ENCODE results near the gene GNG5.

Gene GNG5

DNA sequence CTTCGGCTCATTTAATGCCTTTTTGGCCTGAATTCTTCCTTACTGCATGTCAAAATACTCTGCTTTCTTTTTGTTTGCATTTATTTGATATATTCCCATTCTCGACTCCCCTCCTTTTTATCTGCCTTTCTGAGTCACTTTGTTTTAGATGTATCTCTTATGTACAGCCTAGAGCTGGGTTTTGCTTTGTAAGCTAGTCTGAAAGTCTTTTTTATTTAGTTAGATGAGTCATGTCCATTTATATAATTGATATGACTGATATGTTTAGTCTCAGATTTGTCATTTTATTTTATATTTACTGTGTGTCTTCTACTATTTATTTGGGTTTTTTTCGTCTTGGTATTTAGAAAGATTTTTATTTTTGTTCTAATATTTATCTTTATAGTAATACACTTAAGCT lies 33.6 kb upstream of the GNG5 start:
- Histone ChIP-seq H3K9ac (ENCODE audit: low read length) (no peak overlapping the region), H3K27ac (ENCODE audit: low read length, poor library complexity, severe bottlenecking) (no peak overlapping the region), H4K8ac (ENCODE audit: low read length) (no peak overlapping the region), H3K4me2 (ENCODE audit: low read length, poor library complexity, severe bottlenecking) (no peak overlapping the region), H3K23ac (ENCODE audit: low read length in 2 of 2) (no peak overlapping the region), H3K4ac (ENCODE audit: low read depth in 1 of 2, low read length in 2 of 2) (no peak overlapping the region), H3K9me3 (ENCODE audit: control insufficient read depth, low read length) (no peaks in the 10 kb centered on the region), H2BK15ac (ENCODE audit: low read depth, poor library complexity, severe bottlenecking) (no peak overlapping the region), H2BK5ac (ENCODE audit: low read depth, low read length, poor library complexity, severe bottlenecking) (no peak overlapping the region), H3K14ac (ENCODE audit: low read length in 2 of 2) (no peak overlapping the region), H4K91ac (ENCODE audit: low read length) (no peak overlapping the region), H3K4me3 (ENCODE audit: insufficient read depth in 1 of 2, low read depth in 1 of 2, low read length in 2 of 2) (no peak overlapping the region), H2AFZ (ENCODE audit: low read depth, low read length) (no peak overlapping the region), H2AK5ac (ENCODE audit: low read length, severe bottlenecking) (no peak overlapping the region), H3K4me1 (ENCODE audit: control insufficient read depth, insufficient read depth, low read depth, low read length) (no peaks in the 10 kb centered on the region), H3K79me1 (replicated peaks; ENCODE audit: low read length, poor library complexity, severe bottlenecking) (no peaks in the 10 kb centered on the region), H3K36me3 (ENCODE audit: control insufficient read depth in 1 of 2, insufficient read depth in 2 of 2, low read depth in 1 of 2, low read length in 2 of 2) (peaks cover 0 to 53% of the 10 kb centered on the region in 2 experiments), H3K27me3 (ENCODE audit: control insufficient read depth in 1 of 2, insufficient read depth in 1 of 2, low read length in 2 of 2) (no peaks in the 10 kb centered on the region), H3K18ac (ENCODE audit: low read depth in 1 of 2, low read length in 2 of 2) (no peak overlapping the region), H2BK12ac (ENCODE audit: low read length in 2 of 2) (no peak overlapping the region), H2BK120ac (ENCODE audit: low read depth, low read length) (no peak overlapping the region)
- 100% methylated on average over 1 of the region's 3 CpGs for WGBS
- peak; percentile 7 for DNase-seq

DNA sequence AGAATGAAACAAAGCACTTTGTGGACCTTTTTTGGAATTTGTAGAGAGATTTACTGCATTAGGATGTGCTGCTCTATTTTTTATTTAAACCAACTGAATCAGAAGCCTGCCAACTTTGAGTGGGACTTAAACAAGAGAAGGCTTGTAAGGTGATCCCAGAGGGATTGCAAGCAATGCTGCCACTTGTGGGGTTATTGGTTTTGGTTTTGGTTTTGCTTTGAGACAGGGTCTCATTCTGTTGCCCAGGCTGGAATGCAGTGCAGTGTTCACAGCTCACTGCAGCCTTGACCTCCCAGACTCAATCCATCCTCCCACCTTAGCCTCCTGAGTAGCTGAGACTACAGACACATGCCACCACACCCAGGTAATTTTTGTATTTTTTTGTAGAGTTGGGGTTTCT lies 32.2 kb upstream of the GNG5 start:
- H3K36me3 ChIP-seq (ENCODE audit: control insufficient read depth in 1 of 2, insufficient read depth in 2 of 2, low read depth in 1 of 2, low read length in 2 of 2), result peaks cover 0 to 47% of the 10 kb centered on the region in 2 experiments

GRCh38 chr1:84525779-84526178 lies 19.4 kb upstream of the GNG5 start:
- WGBS, result 100% methylated on average over 1 of the region's 1 CpG
- Histone ChIP-seq H4K91ac (ENCODE audit: low read length) (no peak overlapping the region), H3K79me1 (replicated peaks; ENCODE audit: low read length, poor library complexity, severe bottlenecking) (no peaks in the 10 kb centered on the region), H3K23ac (ENCODE audit: low read length in 2 of 2) (no peak overlapping the region), H3K18ac (ENCODE audit: low read depth in 1 of 2, low read length in 2 of 2) (no peak overlapping the region), H3K27me3 (ENCODE audit: control insufficient read depth in 1 of 2, insufficient read depth in 1 of 2, low read length in 2 of 2) (no peaks in the 10 kb centered on the region), H2BK12ac (ENCODE audit: low read length in 2 of 2) (no peak overlapping the region), H3K4me1 (ENCODE audit: control insufficient read depth, insufficient read depth, low read depth, low read length) (no peaks in the 10 kb centered on the region), H2BK120ac (ENCODE audit: low read depth, low read length) (no peak overlapping the region), H2AK5ac (ENCODE audit: low read length, severe bottlenecking) (no peak overlapping the region), H3K4me3 (ENCODE audit: insufficient read depth in 1 of 2, low read depth in 1 of 2, low read length in 2 of 2) (no peak overlapping the region), H3K4me2 (ENCODE audit: low read length, poor library complexity, severe bottlenecking) (no peak overlapping the region), H3K14ac (ENCODE audit: low read length in 2 of 2) (no peak overlapping the region), H3K9me3 (ENCODE audit: control insufficient read depth, low read length) (no peaks in the 10 kb centered on the region), H3K27ac (ENCODE audit: low read length, poor library complexity, severe bottlenecking) (no peak overlapping the region), H4K8ac (ENCODE audit: low read length) (no peak overlapping the region), H2BK15ac (ENCODE audit: low read depth, poor library complexity, severe bottlenecking) (no peak overlapping the region), H3K36me3 (ENCODE audit: control insufficient read depth in 1 of 2, insufficient read depth in 2 of 2, low read depth in 1 of 2, low read length in 2 of 2) (peaks cover 0 to 9% of the 10 kb centered on the region in 2 experiments), H3K4ac (ENCODE audit: low read depth in 1 of 2, low read length in 2 of 2) (no peak overlapping the region), H2AFZ (ENCODE audit: low read depth, low read length) (no peak overlapping the region), H2BK5ac (ENCODE audit: low read depth, low read length, poor library complexity, severe bottlenecking) (no peak overlapping the region), H3K9ac (ENCODE audit: low read length) (no peak overlapping the region)
- DNase-seq, result no peak

More for the DNA sequence above, 32.2 kb upstream of the GNG5 start:
- H3K4me1 ChIP-seq (ENCODE audit: control insufficient read depth, insufficient read depth, low read depth, low read length), result no peaks in the 10 kb centered on the region
- H3K4ac ChIP-seq (ENCODE audit: low read depth in 1 of 2, low read length in 2 of 2), result no peak overlapping the region
- no peak overlapping the region for H2BK12ac ChIP-seq (ENCODE audit: low read length in 2 of 2)
- H3K27me3 ChIP-seq (ENCODE audit: control insufficient read depth in 1 of 2, insufficient read depth in 1 of 2, low read length in 2 of 2), result no peaks in the 10 kb centered on the region
- no peak for DNase-seq
- no peak overlapping the region for H3K18ac ChIP-seq (ENCODE audit: low read depth in 1 of 2, low read length in 2 of 2)
- no peaks in the 10 kb centered on the region for H3K79me1 ChIP-seq (replicated peaks; ENCODE audit: low read length, poor library complexity, severe bottlenecking)
- no peak overlapping the region for H3K9ac ChIP-seq (ENCODE audit: low read length)
- no peak overlapping the region for H2BK15ac ChIP-seq (ENCODE audit: low read depth, poor library complexity, severe bottlenecking)
- no peak overlapping the region for H3K4me3 ChIP-seq (ENCODE audit: insufficient read depth in 1 of 2, low read depth in 1 of 2, low read length in 2 of 2)
- H3K23ac ChIP-seq (ENCODE audit: low read length in 2 of 2), result no peak overlapping the region
- H2BK120ac ChIP-seq (ENCODE audit: low read depth, low read length), result no peak overlapping the region
- H4K8ac ChIP-seq (ENCODE audit: low read length), result no peak overlapping the region
- H4K91ac ChIP-seq (ENCODE audit: low read length), result no peak overlapping the region
- no peak overlapping the region for H3K4me2 ChIP-seq (ENCODE audit: low read length, poor library complexity, severe bottlenecking)
- no peaks in the 10 kb centered on the region for H3K9me3 ChIP-seq (ENCODE audit: control insufficient read depth, low read length)
- H2AK5ac ChIP-seq (ENCODE audit: low read length, severe bottlenecking), result no peak overlapping the region
- H3K14ac ChIP-seq (ENCODE audit: low read length in 2 of 2), result no peak overlapping the region
- H2BK5ac ChIP-seq (ENCODE audit: low read depth, low read length, poor library complexity, severe bottlenecking), result no peak overlapping the region
- H3K27ac ChIP-seq (ENCODE audit: low read length, poor library complexity, severe bottlenecking), result no peak overlapping the region
- H2AFZ ChIP-seq (ENCODE audit: low read depth, low read length), result no peak overlapping the region

GRCh38 chr1:84524590-84524989 lies 18.2 kb upstream of the GNG5 start:
- Histone ChIP-seq H2AFZ (ENCODE audit: low read depth, low read length) (no peak overlapping the region), H3K4me2 (ENCODE audit: low read length, poor library complexity, severe bottlenecking) (no peak overlapping the region), H3K14ac (ENCODE audit: low read length in 2 of 2) (no peak overlapping the region), H4K91ac (ENCODE audit: low read length) (no peak overlapping the region), H3K4me3 (ENCODE audit: insufficient read depth in 1 of 2, low read depth in 1 of 2, low read length in 2 of 2) (no peak overlapping the region), H3K79me1 (replicated peaks; ENCODE audit: low read length, poor library complexity, severe bottlenecking) (no peaks in the 10 kb centered on the region), H3K18ac (ENCODE audit: low read depth in 1 of 2, low read length in 2 of 2) (no peak overlapping the region), H2BK120ac (ENCODE audit: low read depth, low read length) (no peak overlapping the region), H4K8ac (ENCODE audit: low read length) (no peak overlapping the region), H2AK5ac (ENCODE audit: low read length, severe bottlenecking) (no peak overlapping the region), H3K4ac (ENCODE audit: low read depth in 1 of 2, low read length in 2 of 2) (no peak overlapping the region), H2BK15ac (ENCODE audit: low read depth, poor library complexity, severe bottlenecking) (no peak overlapping the region), H3K23ac (ENCODE audit: low read length in 2 of 2) (no peak overlapping the region), H3K4me1 (ENCODE audit: control insufficient read depth, insufficient read depth, low read depth, low read length) (no peaks in the 10 kb centered on the region), H2BK5ac (ENCODE audit: low read depth, low read length, poor library complexity, severe bottlenecking) (no peak overlapping the region), H2BK12ac (ENCODE audit: low read length in 2 of 2) (no peak overlapping the region), H3K36me3 (ENCODE audit: control insufficient read depth in 1 of 2, insufficient read depth in 2 of 2, low read depth in 1 of 2, low read length in 2 of 2) (peaks cover 0 to 9% of the 10 kb centered on the region in 2 experiments), H3K27ac (ENCODE audit: low read length, poor library complexity, severe bottlenecking) (no peak overlapping the region), H3K9me3 (ENCODE audit: control insufficient read depth, low read length) (no peaks in the 10 kb centered on the region), H3K9ac (ENCODE audit: low read length) (no peak overlapping the region), H3K27me3 (ENCODE audit: control insufficient read depth in 1 of 2, insufficient read depth in 1 of 2, low read length in 2 of 2) (no peaks in the 10 kb centered on the region)
- DNase-seq, result no peak

Data from mesenchymal stem cell (in vitro differentiated cells and primary cell).